Measurements from ENCODE around the gene PRKAR2B.

DNA sequence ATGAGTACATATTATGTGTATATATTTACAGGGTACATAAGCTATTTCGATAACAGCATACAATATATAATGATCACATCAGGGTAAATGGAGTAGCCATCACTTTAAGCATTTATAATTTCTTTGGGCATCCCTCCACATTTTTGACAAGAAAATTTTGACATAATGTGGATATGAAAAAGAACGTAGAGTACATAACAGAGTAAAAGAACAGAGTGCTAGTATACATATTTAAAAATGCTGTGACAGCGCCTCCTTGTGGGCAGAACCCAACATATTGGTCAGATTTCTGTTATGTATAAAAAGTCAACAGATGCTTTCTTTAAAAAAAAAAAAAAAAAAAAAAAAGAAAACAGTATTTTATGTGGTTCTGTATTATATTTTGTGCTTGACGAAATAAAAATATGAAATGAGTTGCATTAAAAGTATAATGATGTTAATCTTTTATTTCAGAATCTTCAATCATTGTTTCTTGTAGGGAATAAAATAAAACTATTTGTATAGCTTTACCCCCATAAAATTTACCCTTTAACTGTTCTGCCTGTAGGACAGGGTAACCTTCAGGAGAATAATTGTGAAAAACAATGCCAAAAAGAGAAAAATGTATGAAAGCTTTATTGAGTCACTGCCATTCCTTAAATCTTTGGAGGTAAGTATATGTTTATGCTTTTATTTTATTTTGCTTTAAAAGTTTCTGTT lies 106.0 kb downstream of the PRKAR2B start:
- TF ChIP-seq, protein P1, sequence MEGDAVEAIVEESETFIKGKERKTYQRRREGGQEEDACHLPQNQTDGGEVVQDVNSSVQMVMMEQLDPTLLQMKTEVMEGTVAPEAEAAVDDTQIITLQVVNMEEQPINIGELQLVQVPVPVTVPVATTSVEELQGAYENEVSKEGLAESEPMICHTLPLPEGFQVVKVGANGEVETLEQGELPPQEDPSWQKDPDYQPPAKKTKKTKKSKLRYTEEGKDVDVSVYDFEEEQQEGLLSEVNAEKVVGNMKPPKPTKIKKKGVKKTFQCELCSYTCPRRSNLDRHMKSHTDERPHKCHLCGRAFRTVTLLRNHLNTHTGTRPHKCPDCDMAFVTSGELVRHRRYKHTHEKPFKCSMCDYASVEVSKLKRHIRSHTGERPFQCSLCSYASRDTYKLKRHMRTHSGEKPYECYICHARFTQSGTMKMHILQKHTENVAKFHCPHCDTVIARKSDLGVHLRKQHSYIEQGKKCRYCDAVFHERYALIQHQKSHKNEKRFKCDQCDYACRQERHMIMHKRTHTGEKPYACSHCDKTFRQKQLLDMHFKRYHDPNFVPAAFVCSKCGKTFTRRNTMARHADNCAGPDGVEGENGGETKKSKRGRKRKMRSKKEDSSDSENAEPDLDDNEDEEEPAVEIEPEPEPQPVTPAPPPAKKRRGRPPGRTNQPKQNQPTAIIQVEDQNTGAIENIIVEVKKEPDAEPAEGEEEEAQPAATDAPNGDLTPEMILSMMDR (IDR thresholded peaks at IDR 0.05), result no peak
- no peak for TF ChIP-seq POLR2A (IDR thresholded peaks at IDR 0.05)

All from lower leg skin (tissue), 3 donors.